ENCODE results near the gene BNC2. TPM values are rescaled to one million over a fixed set of nuclear protein-coding genes. Genes with fewer than 3 reads are reported as not detected.

The BNC2 gene
- total RNA-seq, 1 experiment from 2014 or later: 43.6 TPM

GRCh38 chr9:16611983-16612382 is 258.5 kb downstream of the BNC2 start:
- H3K9me3 ChIP-seq (ENCODE audit: control insufficient read depth, low read depth, low read length): no peaks in the 10 kb centered on the region
- Mint-ChIP-seq H3K36me3 (ENCODE audit: insufficient read depth in 1 of 3, low read depth in 3 of 3) (peaks cover 0 to 3% (median 0%) of the 10 kb centered on the region in 3 experiments; a peak in 1 of 7 replicates), H3K4me1 (peaks cover 55 to 61% of the 10 kb centered on the region in 2 experiments), H3K27ac (peak overlapping the region in 1 of 3 experiments; percentile 6; a peak in 1 of 7 replicates), H3K27me3 (ENCODE audit: low read depth) (no peaks in the 10 kb centered on the region), H3K4me3 (no peak overlapping the region), H3K9me3 (no peaks in the 10 kb centered on the region)
- no peak overlapping the region for H2AK5ac ChIP-seq (ENCODE audit: insufficient read length, low read length)
- H3K4me1 ChIP-seq (ENCODE audit: insufficient read depth, low read length): peaks cover 3% of the 10 kb centered on the region
- no peak for DNase-seq
- H3T11ph ChIP-seq (ENCODE audit: low read length): no peak overlapping the region
- H3K27me3 ChIP-seq (ENCODE audit: insufficient read depth, low read length): no peaks in the 10 kb centered on the region
- no peak overlapping the region for H3K9ac ChIP-seq (ENCODE audit: extremely low read depth, insufficient read length, low read length)
- no peak overlapping the region for H4K91ac ChIP-seq (ENCODE audit: insufficient read length, low read depth, low read length)
- no peak for TF ChIP-seq CTCF (conservative IDR thresholded peaks at IDR 0.05)
- no peak overlapping the region for H3K56ac ChIP-seq (ENCODE audit: insufficient read length, low read depth, low read length)
- H3K23me2 ChIP-seq (ENCODE audit: insufficient read length, low read depth, low read length, poor library complexity, severe bottlenecking): no peaks in the 10 kb centered on the region
- no peak overlapping the region for H2AFZ ChIP-seq (ENCODE audit: low read length)
- H2BK15ac ChIP-seq (ENCODE audit: low read depth, low read length): no peak overlapping the region
- no peak overlapping the region for H3K27ac ChIP-seq (ENCODE audit: insufficient read length, low read depth, low read length)
- no peak overlapping the region for H3K18ac ChIP-seq (ENCODE audit: insufficient read length, low read depth, low read length)
- H4K8ac ChIP-seq (replicated peaks; ENCODE audit: insufficient read length, low read depth, low read length): no peak overlapping the region
- H4K20me1 ChIP-seq (ENCODE audit: control insufficient read depth, insufficient read depth, insufficient read length): no peaks in the 10 kb centered on the region
- no CpG with 5 or more reads among the region's 2 CpGs for WGBS (ENCODE audit: extremely low coverage, insufficient read length, low lambda C conversion rate)
- no peak overlapping the region for H3K4ac ChIP-seq (ENCODE audit: low read depth, low read length)
- H2BK20ac ChIP-seq (ENCODE audit: low read depth, low read length, poor library complexity, severe bottlenecking): no peak overlapping the region
- no peak overlapping the region for H3K14ac ChIP-seq (ENCODE audit: insufficient read depth, low read length)
- no peak overlapping the region for H2BK5ac ChIP-seq (ENCODE audit: insufficient read length, low read length)
- H3K23ac ChIP-seq (ENCODE audit: insufficient read length, low read depth, low read length): no peak overlapping the region
- H3K79me2 ChIP-seq (ENCODE audit: insufficient read depth, low read length): no peaks in the 10 kb centered on the region
- H3K4me2 ChIP-seq (ENCODE audit: insufficient read depth, insufficient read length, low read length): no peak overlapping the region
- H3K79me1 ChIP-seq (ENCODE audit: insufficient read depth, low read depth, low read length, poor library complexity, severe bottlenecking): no peaks in the 10 kb centered on the region
- no peak overlapping the region for H2BK12ac ChIP-seq (ENCODE audit: insufficient read length, low read depth, low read length)
- H4K5ac ChIP-seq (ENCODE audit: insufficient read length, low read depth, low read length): no peak overlapping the region
- no peak overlapping the region for H2BK120ac ChIP-seq (ENCODE audit: low read depth, low read length, poor library complexity, severe bottlenecking)

All from H9 (cell line).